Neural cell (in vitro differentiated cells): ENCODE results near the gene ATP5PD.

Source experiments
- CTCF ChIP-seq: fragments of 450-650 bp; IDR thresholded peaks from 2 replicates; pipeline ENCODE4 v1.5.1; 2014; ENCODE audit warnings: antibody characterized with exemption, mild to moderate bottlenecking, moderate library complexity; ENCODE audit not compliant: poor library complexity, severe bottlenecking
- EP300 ChIP-seq: fragments of 450-650 bp; conservative IDR thresholded peaks from 2 replicates; pipeline ENCODE4 v1.6.1; 2014; ENCODE audit warnings: antibody characterized with exemption, mild to moderate bottlenecking, moderate library complexity; ENCODE audit not compliant: poor library complexity, severe bottlenecking
- EZH2 ChIP-seq: fragments of 200-600, 300-800 bp; shearing (Covaris generic), sonication (generic); IDR thresholded peaks from 2 replicates; pipeline ENCODE4 v1.6.1; 2014; ENCODE audit warnings: antibody characterized with exemption, low read length, borderline replicate concordance, mild to moderate bottlenecking; ENCODE audit not compliant: insufficient read depth, poor library complexity, severe bottlenecking
- POLR2AphosphoS5 ChIP-seq: IDR thresholded peaks from 2 replicates; pipeline ENCODE4 v1.6.1; 2012
- RAD21 ChIP-seq: fragments of 450-650 bp; conservative IDR thresholded peaks from 2 replicates; pipeline ENCODE4 v1.6.1; 2014; ENCODE audit warnings: antibody characterized with exemption, mild to moderate bottlenecking, moderate library complexity
- REST ChIP-seq: IDR thresholded peaks from 2 replicates; pipeline ENCODE4 v1.6.1; 2012; ENCODE audit warnings: borderline replicate concordance
- TAF1 ChIP-seq: IDR thresholded peaks from 2 replicates; pipeline ENCODE4 v1.6.1; 2012; ENCODE audit warnings: low read depth

GRCh38 chr17:75049057-75049456 is 2.3 kb upstream of the ATP5PD start:
- TF ChIP-seq EP300 (no peak), RAD21 (no peak), CTCF (no peak), REST (no peak), TAF1 (no peak), EZH2 (no peak), POLR2AphosphoS5 (no peak)
